NCI-H446 treated with DMSO at 0.1 percent for 48 hours (cell line): ENCODE measurements around the gene ADI1.
"Not testable (repeated sequence)": the region's sequence is repeated elsewhere in the genome, so short reads cannot be mapped to it uniquely, and the experiment has no call there.

Source experiments
- DNase-seq: peaks from one replicate; lab custom pipeline; 2025; lab: John Stamatoyannopoulos, UW

Gene ADI1

GRCh38 chr2:3493615-3494007 is 25.7 kb downstream of the ADI1 start:
- no peak for DNase-seq

- DNase-seq = no peak
Observed at GRCh38 chr2:3492951-3493614, 26.2 kb downstream of the ADI1 start.

- DNase-seq = not testable (repeated sequence)
Observed at GRCh38 chr2:3492475-3492787, 26.9 kb downstream of the ADI1 start.

GRCh38 chr2:3491716-3492474 is 27.4 kb downstream of the ADI1 start:
- DNase-seq = no peak

GRCh38 chr2:3491306-3491705 is 28.0 kb downstream of the ADI1 start:
- no peak for DNase-seq

- no peak for DNase-seq
Observed at GRCh38 chr2:3490191-3491170, 28.9 kb downstream of the ADI1 start.

- no peak for DNase-seq
Observed at GRCh38 chr2:3489764-3490115, 29.6 kb downstream of the ADI1 start.

- no peak for DNase-seq
Observed at GRCh38 chr2:3488855-3489763, 30.2 kb downstream of the ADI1 start.

- no peak for DNase-seq
Observed at GRCh38 chr2:3488061-3488531, 31.2 kb downstream of the ADI1 start.

GRCh38 chr2:3487432-3487831 is 31.9 kb downstream of the ADI1 start:
- DNase-seq = no peak

GRCh38 chr2:3487028-3487425 is 32.3 kb downstream of the ADI1 start:
- DNase-seq = no peak

- no peak for DNase-seq
Observed at GRCh38 chr2:3486047-3487027, 33.0 kb downstream of the ADI1 start.

GRCh38 chr2:3485166-3485565 is 34.2 kb downstream of the ADI1 start:
- DNase-seq = no peak

GRCh38 chr2:3483986-3484960 is 35.1 kb downstream of the ADI1 start:
- DNase-seq = no peak

GRCh38 chr2:3483227-3483985 is 35.9 kb downstream of the ADI1 start:
- no peak for DNase-seq

GRCh38 chr2:3482363-3482821 is 36.9 kb downstream of the ADI1 start:
- no peak for DNase-seq

- DNase-seq = no peak
Observed at GRCh38 chr2:3481736-3482362, 37.5 kb downstream of the ADI1 start.

- DNase-seq = no peak
Observed at GRCh38 chr2:3481011-3481400, 38.3 kb downstream of the ADI1 start.
